ENCODE data around the gene CACNB4.
"Not testable (repeated sequence)": the region's sequence is repeated elsewhere in the genome, so short reads cannot be mapped to it uniquely, and the experiment has no call there.

CACNB4 gene

GRCh38 chr2:152049541-152049940, 49.3 kb downstream of the CACNB4 start:
- DNase-seq: no peak

GRCh38 chr2:152047824-152048471, 50.9 kb downstream of the CACNB4 start:
- DNase-seq: no peak

GRCh38 chr2:152046940-152047339, 51.9 kb downstream of the CACNB4 start:
- no peak for DNase-seq

- DNase-seq: no peak
Observed at GRCh38 chr2:152042636-152043615, 55.9 kb downstream of the CACNB4 start.

- no peak for DNase-seq
Observed at GRCh38 chr2:152038441-152038958, 60.3 kb downstream of the CACNB4 start.

GRCh38 chr2:152037743-152038435, 61.0 kb downstream of the CACNB4 start:
- DNase-seq: no peak

GRCh38 chr2:152036611-152037469, 62.0 kb downstream of the CACNB4 start:
- peak; percentile 53 for DNase-seq

GRCh38 chr2:152034257-152034801, 64.5 kb downstream of the CACNB4 start:
- DNase-seq: no peak

GRCh38 chr2:152033011-152033925, 65.6 kb downstream of the CACNB4 start:
- no peak for DNase-seq

GRCh38 chr2:152031747-152032306, 67.0 kb downstream of the CACNB4 start:
- DNase-seq: no peak

GRCh38 chr2:152030596-152031328, 68.1 kb downstream of the CACNB4 start:
- not testable (repeated sequence) for DNase-seq

GRCh38 chr2:152028182-152028862, 70.5 kb downstream of the CACNB4 start:
- DNase-seq: no peak

GRCh38 chr2:152025678-152026287, 73.1 kb downstream of the CACNB4 start:
- DNase-seq: peak; percentile 87

- DNase-seq: no peak
Observed at GRCh38 chr2:152024477-152024876, 74.4 kb downstream of the CACNB4 start.

GRCh38 chr2:152022090-152022489, 76.8 kb downstream of the CACNB4 start:
- no peak for DNase-seq

GRCh38 chr2:152021001-152021400, 77.8 kb downstream of the CACNB4 start:
- DNase-seq: not testable (repeated sequence)

- no peak for DNase-seq
Observed at GRCh38 chr2:152019732-152020131, 79.1 kb downstream of the CACNB4 start.
